Activated CD4-positive, alpha-beta T cell treated with anti-CD3 and anti-CD28 coated beads for 1 hour (primary cell): ENCODE results near the gene CALN1.
"Not testable (repeated sequence)": the region's sequence is repeated elsewhere in the genome, so short reads cannot be mapped to it uniquely, and the experiment has no call there.

Experiments
- DNase-seq: peaks from one replicate; pipeline ENCODE4 v3.0.0-alpha.2; 2020

The CALN1 gene

GRCh38 chr7:71937840-71938371 is 474.2 kb downstream of the CALN1 start:
- no peak for DNase-seq

GRCh38 chr7:71935674-71936073 is 476.5 kb downstream of the CALN1 start:
- no peak for DNase-seq

- no peak for DNase-seq
Observed at GRCh38 chr7:71933426-71933825, 478.7 kb downstream of the CALN1 start.

GRCh38 chr7:71925663-71926062 is 486.5 kb downstream of the CALN1 start:
- no peak for DNase-seq

- not testable (repeated sequence) for DNase-seq
Observed at GRCh38 chr7:71914204-71914603, 497.9 kb downstream of the CALN1 start.

- no peak for DNase-seq
Observed at GRCh38 chr7:71912476-71912875, 499.7 kb downstream of the CALN1 start.

- no peak for DNase-seq
Observed at GRCh38 chr7:71911051-71911450, 501.1 kb downstream of the CALN1 start.

GRCh38 chr7:71905821-71906220 is 506.3 kb downstream of the CALN1 start:
- no peak for DNase-seq

GRCh38 chr7:71904484-71904883 is 507.7 kb downstream of the CALN1 start:
- DNase-seq: no peak

GRCh38 chr7:71900556-71900955 is 511.6 kb downstream of the CALN1 start:
- DNase-seq: no peak

GRCh38 chr7:71896535-71896934 is 515.6 kb downstream of the CALN1 start:
- DNase-seq: no peak

GRCh38 chr7:71886046-71886445 is 526.1 kb downstream of the CALN1 start:
- no peak for DNase-seq

GRCh38 chr7:71885487-71885886 is 526.7 kb downstream of the CALN1 start:
- no peak for DNase-seq

- no peak for DNase-seq
Observed at GRCh38 chr7:71883415-71883814, 528.7 kb downstream of the CALN1 start.

GRCh38 chr7:71871446-71871845 is 540.7 kb downstream of the CALN1 start:
- DNase-seq: no peak

GRCh38 chr7:71870812-71871211 is 541.3 kb downstream of the CALN1 start:
- DNase-seq: no peak

- DNase-seq: no peak
Observed at GRCh38 chr7:71868797-71869196, 543.3 kb downstream of the CALN1 start.

GRCh38 chr7:71867626-71868025 is 544.5 kb downstream of the CALN1 start:
- DNase-seq: no peak

- DNase-seq: no peak
Observed at GRCh38 chr7:71865172-71865571, 547.0 kb downstream of the CALN1 start.

- no peak for DNase-seq
Observed at GRCh38 chr7:71864130-71864529, 548.0 kb downstream of the CALN1 start.

GRCh38 chr7:71860572-71860971 is 551.6 kb downstream of the CALN1 start:
- no peak for DNase-seq

GRCh38 chr7:71857338-71857737 is 554.8 kb downstream of the CALN1 start:
- no peak for DNase-seq

- DNase-seq: no peak
Observed at GRCh38 chr7:71854546-71855397, 557.4 kb downstream of the CALN1 start.

GRCh38 chr7:71851776-71852498 is 560.2 kb downstream of the CALN1 start:
- no peak for DNase-seq
